ENCODE data around the gene OIT3. TPM values are rescaled to one million over a fixed set of nuclear protein-coding genes. Genes with fewer than 3 reads are reported as not detected.

OIT3 gene
- total and polyA plus RNA-seq, 2 of the 8 experiments (the other 6 are each of a cell fraction or from before 2014, with no cell fraction given) = not detected

DNA sequence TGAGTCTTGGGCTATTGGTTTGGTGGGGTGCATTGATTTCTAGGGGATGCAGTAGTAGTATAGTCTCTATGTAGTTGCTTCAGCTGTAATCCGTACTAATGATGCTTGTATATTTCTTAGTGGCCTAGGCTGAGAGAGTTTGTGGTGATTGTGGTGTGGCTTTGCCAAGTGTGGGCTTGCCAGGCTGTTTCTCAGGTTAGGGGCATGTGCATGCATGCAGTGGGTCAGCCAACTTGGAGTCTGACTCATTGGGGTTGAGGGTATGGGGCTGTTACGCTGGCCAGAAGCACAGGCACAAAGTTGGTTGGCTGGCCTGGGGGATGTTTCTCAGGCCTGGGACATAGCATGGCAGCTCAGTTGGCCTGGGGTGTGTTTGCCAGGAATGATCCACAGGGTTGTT is 86.8 kb downstream of the OIT3 start (continued):
- TF ChIP-seq, protein P1, sequence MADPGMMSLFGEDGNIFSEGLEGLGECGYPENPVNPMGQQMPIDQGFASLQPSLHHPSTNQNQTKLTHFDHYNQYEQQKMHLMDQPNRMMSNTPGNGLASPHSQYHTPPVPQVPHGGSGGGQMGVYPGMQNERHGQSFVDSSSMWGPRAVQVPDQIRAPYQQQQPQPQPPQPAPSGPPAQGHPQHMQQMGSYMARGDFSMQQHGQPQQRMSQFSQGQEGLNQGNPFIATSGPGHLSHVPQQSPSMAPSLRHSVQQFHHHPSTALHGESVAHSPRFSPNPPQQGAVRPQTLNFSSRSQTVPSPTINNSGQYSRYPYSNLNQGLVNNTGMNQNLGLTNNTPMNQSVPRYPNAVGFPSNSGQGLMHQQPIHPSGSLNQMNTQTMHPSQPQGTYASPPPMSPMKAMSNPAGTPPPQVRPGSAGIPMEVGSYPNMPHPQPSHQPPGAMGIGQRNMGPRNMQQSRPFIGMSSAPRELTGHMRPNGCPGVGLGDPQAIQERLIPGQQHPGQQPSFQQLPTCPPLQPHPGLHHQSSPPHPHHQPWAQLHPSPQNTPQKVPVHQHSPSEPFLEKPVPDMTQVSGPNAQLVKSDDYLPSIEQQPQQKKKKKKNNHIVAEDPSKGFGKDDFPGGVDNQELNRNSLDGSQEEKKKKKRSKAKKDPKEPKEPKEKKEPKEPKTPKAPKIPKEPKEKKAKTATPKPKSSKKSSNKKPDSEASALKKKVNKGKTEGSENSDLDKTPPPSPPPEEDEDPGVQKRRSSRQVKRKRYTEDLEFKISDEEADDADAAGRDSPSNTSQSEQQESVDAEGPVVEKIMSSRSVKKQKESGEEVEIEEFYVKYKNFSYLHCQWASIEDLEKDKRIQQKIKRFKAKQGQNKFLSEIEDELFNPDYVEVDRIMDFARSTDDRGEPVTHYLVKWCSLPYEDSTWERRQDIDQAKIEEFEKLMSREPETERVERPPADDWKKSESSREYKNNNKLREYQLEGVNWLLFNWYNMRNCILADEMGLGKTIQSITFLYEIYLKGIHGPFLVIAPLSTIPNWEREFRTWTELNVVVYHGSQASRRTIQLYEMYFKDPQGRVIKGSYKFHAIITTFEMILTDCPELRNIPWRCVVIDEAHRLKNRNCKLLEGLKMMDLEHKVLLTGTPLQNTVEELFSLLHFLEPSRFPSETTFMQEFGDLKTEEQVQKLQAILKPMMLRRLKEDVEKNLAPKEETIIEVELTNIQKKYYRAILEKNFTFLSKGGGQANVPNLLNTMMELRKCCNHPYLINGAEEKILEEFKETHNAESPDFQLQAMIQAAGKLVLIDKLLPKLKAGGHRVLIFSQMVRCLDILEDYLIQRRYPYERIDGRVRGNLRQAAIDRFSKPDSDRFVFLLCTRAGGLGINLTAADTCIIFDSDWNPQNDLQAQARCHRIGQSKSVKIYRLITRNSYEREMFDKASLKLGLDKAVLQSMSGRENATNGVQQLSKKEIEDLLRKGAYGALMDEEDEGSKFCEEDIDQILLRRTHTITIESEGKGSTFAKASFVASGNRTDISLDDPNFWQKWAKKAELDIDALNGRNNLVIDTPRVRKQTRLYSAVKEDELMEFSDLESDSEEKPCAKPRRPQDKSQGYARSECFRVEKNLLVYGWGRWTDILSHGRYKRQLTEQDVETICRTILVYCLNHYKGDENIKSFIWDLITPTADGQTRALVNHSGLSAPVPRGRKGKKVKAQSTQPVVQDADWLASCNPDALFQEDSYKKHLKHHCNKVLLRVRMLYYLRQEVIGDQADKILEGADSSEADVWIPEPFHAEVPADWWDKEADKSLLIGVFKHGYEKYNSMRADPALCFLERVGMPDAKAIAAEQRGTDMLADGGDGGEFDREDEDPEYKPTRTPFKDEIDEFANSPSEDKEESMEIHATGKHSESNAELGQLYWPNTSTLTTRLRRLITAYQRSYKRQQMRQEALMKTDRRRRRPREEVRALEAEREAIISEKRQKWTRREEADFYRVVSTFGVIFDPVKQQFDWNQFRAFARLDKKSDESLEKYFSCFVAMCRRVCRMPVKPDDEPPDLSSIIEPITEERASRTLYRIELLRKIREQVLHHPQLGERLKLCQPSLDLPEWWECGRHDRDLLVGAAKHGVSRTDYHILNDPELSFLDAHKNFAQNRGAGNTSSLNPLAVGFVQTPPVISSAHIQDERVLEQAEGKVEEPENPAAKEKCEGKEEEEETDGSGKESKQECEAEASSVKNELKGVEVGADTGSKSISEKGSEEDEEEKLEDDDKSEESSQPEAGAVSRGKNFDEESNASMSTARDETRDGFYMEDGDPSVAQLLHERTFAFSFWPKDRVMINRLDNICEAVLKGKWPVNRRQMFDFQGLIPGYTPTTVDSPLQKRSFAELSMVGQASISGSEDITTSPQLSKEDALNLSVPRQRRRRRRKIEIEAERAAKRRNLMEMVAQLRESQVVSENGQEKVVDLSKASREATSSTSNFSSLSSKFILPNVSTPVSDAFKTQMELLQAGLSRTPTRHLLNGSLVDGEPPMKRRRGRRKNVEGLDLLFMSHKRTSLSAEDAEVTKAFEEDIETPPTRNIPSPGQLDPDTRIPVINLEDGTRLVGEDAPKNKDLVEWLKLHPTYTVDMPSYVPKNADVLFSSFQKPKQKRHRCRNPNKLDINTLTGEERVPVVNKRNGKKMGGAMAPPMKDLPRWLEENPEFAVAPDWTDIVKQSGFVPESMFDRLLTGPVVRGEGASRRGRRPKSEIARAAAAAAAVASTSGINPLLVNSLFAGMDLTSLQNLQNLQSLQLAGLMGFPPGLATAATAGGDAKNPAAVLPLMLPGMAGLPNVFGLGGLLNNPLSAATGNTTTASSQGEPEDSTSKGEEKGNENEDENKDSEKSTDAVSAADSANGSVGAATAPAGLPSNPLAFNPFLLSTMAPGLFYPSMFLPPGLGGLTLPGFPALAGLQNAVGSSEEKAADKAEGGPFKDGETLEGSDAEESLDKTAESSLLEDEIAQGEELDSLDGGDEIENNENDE (IDR thresholded peaks at IDR 0.05; ENCODE audit: insufficient replicate concordance, low read length) = no peak
- TF ChIP-seq FOSL1 (IDR thresholded peaks at IDR 0.05; ENCODE audit: insufficient read depth, low read depth, low read length) (no peak), RBBP5 (IDR thresholded peaks at IDR 0.05; ENCODE audit: borderline replicate concordance, low read depth, low read length) (no peak), TCF12 (IDR thresholded peaks at IDR 0.05; ENCODE audit: low read depth, low read length) (no peak), CEBPB (IDR thresholded peaks at IDR 0.05; ENCODE audit: low read depth, low read length) (no peak), ASH2L (IDR thresholded peaks at IDR 0.05; ENCODE audit: low read length) (no peak), NANOG (IDR thresholded peaks at IDR 0.05; ENCODE audit: insufficient read depth, low read depth, low read length, poor library complexity, severe bottlenecking) (no peak), EZH2 (IDR thresholded peaks at IDR 0.05; ENCODE audit: low read depth, low read length, severe bottlenecking) (no peak), TEAD4 (IDR thresholded peaks at IDR 0.05; ENCODE audit: low read depth, low read length) (no peak), JUND (IDR thresholded peaks at IDR 0.05; ENCODE audit: low read length) (no peak), GTF2F1 (IDR thresholded peaks at IDR 0.05; ENCODE audit: borderline replicate concordance, low read depth, low read length) (no peak), RNF2 (IDR thresholded peaks at IDR 0.05; ENCODE audit: borderline replicate concordance, low read depth, low read length, missing control alignments, poor library complexity, severe bottlenecking) (no peak)

All from H1 (cell line).